BE2C (cell line): Measurements from ENCODE around the gene CHST6.
"Not testable (repeated sequence)": the region's sequence is repeated elsewhere in the genome, so short reads cannot be mapped to it uniquely, and the experiment has no call there.

Experiments used
- DNase-seq: peaks from one replicate; pipeline ENCODE4 v3.0.0-alpha.2; 2020
- H3K27me3 ChIP-seq: fragments of 250-450 bp; sonication (Bioruptor Pico); 2 replicates; pipeline ENCODE4 v1.5.1; 2020; ENCODE audit warnings: mild to moderate bottlenecking
- H3K36me3 ChIP-seq: fragments of 250-450 bp; sonication (Bioruptor Pico); 2 replicates; pipeline ENCODE4 v1.5.1; 2020; ENCODE audit warnings: mild to moderate bottlenecking
- H3K4me1 ChIP-seq: fragments of 250-450 bp; sonication (Bioruptor Pico); 2 replicates; pipeline ENCODE4 v1.5.1; 2020
- H3K4me3 ChIP-seq: 2 replicates; pipeline ENCODE4 v1.5.1; 2011; ENCODE audit warnings: low read depth, low read length
- H3K9me3 ChIP-seq: fragments of 250-450 bp; sonication (Bioruptor Pico); 2 replicates; pipeline ENCODE4 v1.5.1; 2020
- CTCF ChIP-seq: IDR thresholded peaks from 2 replicates; pipeline ENCODE4 v1.5.1; 2012; ENCODE audit warnings: mild to moderate bottlenecking, low read depth, low read length

Gene CHST6

GRCh38 chr16:75527825-75528299, 32.6 kb upstream of the CHST6 start:
- Histone ChIP-seq H3K4me1 (no peaks in the 10 kb centered on the region), H3K27me3 (no peaks in the 10 kb centered on the region), H3K36me3 (no peaks in the 10 kb centered on the region), H3K4me3 (no peak overlapping the region), H3K9me3 (no peaks in the 10 kb centered on the region)
- DNase-seq, result no peak
- TF ChIP-seq CTCF, result no peak

DNA sequence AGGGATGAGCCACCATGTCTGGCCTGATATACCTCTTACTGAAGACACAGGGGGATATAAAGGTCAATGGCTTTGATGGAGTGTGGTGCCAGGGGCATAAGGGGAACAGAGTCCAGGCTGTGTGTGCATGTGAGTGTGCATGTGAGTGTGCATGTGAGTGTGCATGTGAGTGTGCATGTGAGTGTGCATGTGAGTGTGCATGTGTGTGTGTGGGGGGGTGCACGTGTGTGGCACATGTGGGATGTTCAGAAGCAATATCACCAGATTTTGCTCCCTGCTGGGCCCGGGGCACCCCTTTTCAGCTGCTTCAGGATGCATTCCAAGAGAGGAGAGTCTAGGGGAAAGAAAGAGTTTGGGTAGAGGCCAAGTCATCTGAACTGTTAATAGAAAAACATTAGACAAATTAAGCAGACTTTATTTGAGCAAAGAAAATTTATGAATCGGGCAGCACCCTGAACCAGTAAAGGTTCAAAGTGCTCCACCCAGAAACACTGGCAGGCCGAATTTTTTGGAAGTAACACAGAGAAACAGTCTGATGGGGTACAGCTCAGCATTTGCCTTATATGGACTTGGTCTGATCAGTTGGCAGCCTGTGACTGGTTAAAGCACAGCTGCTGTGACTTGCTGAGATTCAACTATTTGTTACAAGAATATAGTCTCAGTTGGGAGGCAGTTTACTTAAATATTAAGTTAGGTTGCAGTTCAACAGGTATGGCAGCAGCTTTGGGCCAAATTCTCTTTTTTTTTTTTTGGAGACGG, 31.0 kb upstream of the CHST6 start:
- H3K27me3 ChIP-seq, result no peaks in the 10 kb centered on the region
- H3K9me3 ChIP-seq, result no peaks in the 10 kb centered on the region
- no peak overlapping the region for H3K4me3 ChIP-seq
- no peaks in the 10 kb centered on the region for H3K36me3 ChIP-seq
- no peaks in the 10 kb centered on the region for H3K4me1 ChIP-seq
- DNase-seq, result no peak
- TF ChIP-seq CTCF, result no peak

DNA sequence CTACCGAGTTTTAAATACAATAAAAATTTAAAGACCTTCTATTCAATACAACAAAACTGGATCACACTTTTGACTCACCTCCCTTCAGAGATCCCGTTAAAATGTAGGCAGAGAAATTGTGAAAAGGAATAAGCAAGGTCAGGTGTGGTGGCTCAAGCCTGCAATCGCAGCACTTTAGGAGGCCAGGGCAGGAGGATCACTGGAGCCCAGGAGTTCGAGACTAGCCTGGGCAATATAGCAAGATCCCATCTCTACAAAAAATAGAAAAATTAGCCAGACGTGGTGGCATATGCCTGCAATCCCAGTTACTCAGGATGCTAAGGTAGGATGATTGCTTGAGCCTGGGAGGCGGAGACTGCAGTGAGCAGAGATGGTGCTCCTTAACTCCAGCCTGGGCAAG, 23.9 kb upstream of the CHST6 start:
- Histone ChIP-seq H3K4me3 (no peak overlapping the region), H3K27me3 (no peaks in the 10 kb centered on the region), H3K36me3 (no peaks in the 10 kb centered on the region), H3K4me1 (peaks cover 6% of the 10 kb centered on the region), H3K9me3 (no peaks in the 10 kb centered on the region)
- DNase-seq, result no peak
- TF ChIP-seq CTCF, result no peak

DNA sequence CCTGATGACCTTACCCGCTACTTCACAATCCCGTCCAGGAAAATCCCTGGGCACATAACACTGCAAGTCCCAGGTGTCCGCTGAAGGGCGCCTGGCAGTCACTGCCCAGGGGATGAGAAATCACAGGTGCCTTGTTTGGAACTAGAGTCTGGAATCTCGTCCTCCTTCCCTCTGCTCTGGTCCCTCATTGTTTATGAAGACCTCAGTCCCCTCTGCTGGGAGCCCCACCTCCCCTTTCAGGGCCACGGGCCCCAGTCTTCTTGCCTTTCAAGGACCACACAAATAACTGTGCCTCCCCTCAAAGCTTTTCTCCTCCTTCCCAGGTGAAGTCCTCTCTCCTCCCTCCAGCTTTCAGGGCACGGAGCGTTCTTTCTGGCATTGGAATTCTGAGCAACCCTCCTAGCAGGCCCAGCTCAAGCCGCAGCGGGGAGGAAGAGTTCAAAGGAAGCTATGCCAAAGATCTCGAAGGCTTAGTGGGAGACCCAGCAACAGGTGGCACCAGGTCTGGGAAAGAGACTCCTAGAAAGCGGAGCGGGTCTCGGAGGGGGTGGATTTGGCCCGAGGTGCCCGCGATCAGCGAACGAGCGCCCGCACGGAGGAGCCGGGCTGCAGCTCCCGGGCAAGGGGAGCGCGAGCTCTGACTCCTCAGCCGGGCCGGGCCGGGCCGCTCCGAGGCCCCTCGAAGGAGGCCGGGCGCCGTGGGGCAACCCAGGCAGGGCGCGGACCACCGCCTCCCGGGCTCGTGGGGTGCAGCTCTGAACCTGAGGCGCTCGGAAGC, 21.1 kb upstream of the CHST6 start:
- H3K27me3 ChIP-seq, H3K9me3 ChIP-seq, DNase-seq, H3K36me3 ChIP-seq, H3K4me1 ChIP-seq: not testable (repeated sequence)
- H3K4me3 ChIP-seq, result peak overlapping the region; percentile 83

DNA sequence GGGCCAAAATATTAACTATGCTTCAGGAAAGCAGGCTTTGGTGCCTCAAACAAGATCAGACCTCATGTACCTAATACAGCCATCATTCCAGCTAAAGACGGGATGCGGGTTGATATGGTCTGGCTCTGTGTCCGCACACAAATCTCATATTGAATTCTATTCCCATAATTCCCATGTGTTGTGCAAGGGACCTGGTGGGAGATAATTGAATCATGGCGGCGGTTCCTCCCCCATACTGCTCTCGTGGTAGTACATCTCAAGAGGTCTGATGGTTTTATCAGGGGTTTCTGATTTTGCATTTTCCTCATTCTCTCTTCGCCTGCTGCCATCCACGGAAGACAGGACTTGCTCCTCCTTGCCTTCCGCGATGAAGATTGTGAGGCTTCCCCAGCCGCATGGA, 19.1 kb upstream of the CHST6 start:
- no peak for TF ChIP-seq CTCF
- Histone ChIP-seq H3K27me3 (no peaks in the 10 kb centered on the region), H3K36me3 (no peaks in the 10 kb centered on the region), H3K4me3 (no peak overlapping the region), H3K9me3 (no peaks in the 10 kb centered on the region), H3K4me1 (peaks cover 8% of the 10 kb centered on the region)
- DNase-seq, result peak; percentile 58

DNA sequence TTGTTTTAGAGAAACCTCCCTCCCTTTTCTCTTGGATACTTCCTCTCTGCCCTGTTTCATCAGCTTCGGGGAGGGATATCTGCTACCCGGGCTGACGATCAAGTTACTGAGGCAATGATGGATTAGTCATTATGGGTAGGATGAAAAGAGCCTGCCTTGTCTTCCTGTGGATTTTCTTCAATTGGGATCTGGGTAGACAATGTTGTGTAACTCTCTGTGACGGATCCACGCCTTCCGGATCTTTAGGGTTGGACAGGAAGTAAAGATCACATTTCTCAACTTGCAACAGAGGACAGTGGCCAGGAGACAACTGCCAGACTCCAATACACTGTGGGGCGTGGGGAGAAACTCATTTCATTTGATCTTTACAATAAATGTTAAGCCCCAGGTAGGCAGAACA, 11.3 kb upstream of the CHST6 start:
- DNase-seq, result no peak
- Histone ChIP-seq H3K27me3 (no peaks in the 10 kb centered on the region), H3K4me3 (no peak overlapping the region), H3K36me3 (no peaks in the 10 kb centered on the region), H3K9me3 (no peaks in the 10 kb centered on the region), H3K4me1 (no peaks in the 10 kb centered on the region)
- no peak for TF ChIP-seq CTCF
